SK-N-SH treated with all-trans-retinoic acid at 6 μM for 48 hours (cell line): ENCODE measurements around the gene TNP2.

Experiments
- ARNTL ChIP-seq: fragments of 450-650 bp; formaldehyde crosslinking; IDR thresholded peaks from 2 replicates; pipeline ENCODE4 v1.5.0; 2020; ENCODE audit warnings: low read depth, mild to moderate bottlenecking, moderate library complexity, borderline replicate concordance
- BACH2 ChIP-seq: fragments of 250-450 bp; sonication (Bioruptor Pico); IDR thresholded peaks from 2 replicates; pipeline ENCODE4 v1.9.0; 2021; ENCODE audit warnings: mild to moderate bottlenecking, borderline replicate concordance
- ESRRG ChIP-seq: fragments of 250-450 bp; sonication (Bioruptor Pico); IDR thresholded peaks from 2 replicates; pipeline ENCODE4 v1.6.1; 2021; ENCODE audit warnings: mild to moderate bottlenecking
- GLIS3 ChIP-seq: fragments of 250-450 bp; sonication (Bioruptor Pico); IDR thresholded peaks from 2 replicates; pipeline ENCODE4 v1.5.0; 2020; ENCODE audit warnings: mild to moderate bottlenecking, moderate library complexity
- RARB ChIP-seq: fragments of 250-450 bp; sonication (Bioruptor Pico); IDR thresholded peaks from 2 replicates; pipeline ENCODE4 v1.8.0; 2021; ENCODE audit warnings: mild to moderate bottlenecking, moderate library complexity
- ZNF70 ChIP-seq: fragments of 450-650 bp; formaldehyde crosslinking; IDR thresholded peaks from 2 replicates; pipeline ENCODE4 v1.5.0; 2020; ENCODE audit warnings: mild to moderate bottlenecking, moderate library complexity
- TF ChIP-seq, protein P1 (sequence below): fragments of 250-450 bp; sonication (Bioruptor Pico); IDR thresholded peaks from 2 replicates; pipeline ENCODE4 v1.8.0; 2020; ENCODE audit warnings: mild to moderate bottlenecking, moderate library complexity, borderline replicate concordance
- TF ChIP-seq, protein P2 (sequence below): fragments of 250-450 bp; sonication (Bioruptor Pico); IDR thresholded peaks from 2 replicates; pipeline ENCODE4 v1.5.1; 2021; ENCODE audit warnings: mild to moderate bottlenecking, moderate library complexity
- TF ChIP-seq, protein P3 (sequence below): fragments of 250-450 bp; sonication (Bioruptor Pico); IDR thresholded peaks from 2 replicates; pipeline ENCODE4 v1.5.0; 2020; ENCODE audit warnings: mild to moderate bottlenecking, moderate library complexity

- TF ChIP-seq BACH2 (no peak), ARNTL (CRISPR knock-in tag) (no peak), ZNF70 (CRISPR knock-in tag) (no peak), ESRRG (CRISPR knock-in tag) (no peak), RARB (CRISPR knock-in tag) (no peak), GLIS3 (CRISPR knock-in tag) (no peak)
- TF ChIP-seq, protein P1, sequence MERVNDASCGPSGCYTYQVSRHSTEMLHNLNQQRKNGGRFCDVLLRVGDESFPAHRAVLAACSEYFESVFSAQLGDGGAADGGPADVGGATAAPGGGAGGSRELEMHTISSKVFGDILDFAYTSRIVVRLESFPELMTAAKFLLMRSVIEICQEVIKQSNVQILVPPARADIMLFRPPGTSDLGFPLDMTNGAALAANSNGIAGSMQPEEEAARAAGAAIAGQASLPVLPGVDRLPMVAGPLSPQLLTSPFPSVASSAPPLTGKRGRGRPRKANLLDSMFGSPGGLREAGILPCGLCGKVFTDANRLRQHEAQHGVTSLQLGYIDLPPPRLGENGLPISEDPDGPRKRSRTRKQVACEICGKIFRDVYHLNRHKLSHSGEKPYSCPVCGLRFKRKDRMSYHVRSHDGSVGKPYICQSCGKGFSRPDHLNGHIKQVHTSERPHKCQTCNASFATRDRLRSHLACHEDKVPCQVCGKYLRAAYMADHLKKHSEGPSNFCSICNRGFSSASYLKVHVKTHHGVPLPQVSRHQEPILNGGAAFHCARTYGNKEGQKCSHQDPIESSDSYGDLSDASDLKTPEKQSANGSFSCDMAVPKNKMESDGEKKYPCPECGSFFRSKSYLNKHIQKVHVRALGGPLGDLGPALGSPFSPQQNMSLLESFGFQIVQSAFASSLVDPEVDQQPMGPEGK (CRISPR knock-in tag), result no peak
- TF ChIP-seq, protein P2, sequence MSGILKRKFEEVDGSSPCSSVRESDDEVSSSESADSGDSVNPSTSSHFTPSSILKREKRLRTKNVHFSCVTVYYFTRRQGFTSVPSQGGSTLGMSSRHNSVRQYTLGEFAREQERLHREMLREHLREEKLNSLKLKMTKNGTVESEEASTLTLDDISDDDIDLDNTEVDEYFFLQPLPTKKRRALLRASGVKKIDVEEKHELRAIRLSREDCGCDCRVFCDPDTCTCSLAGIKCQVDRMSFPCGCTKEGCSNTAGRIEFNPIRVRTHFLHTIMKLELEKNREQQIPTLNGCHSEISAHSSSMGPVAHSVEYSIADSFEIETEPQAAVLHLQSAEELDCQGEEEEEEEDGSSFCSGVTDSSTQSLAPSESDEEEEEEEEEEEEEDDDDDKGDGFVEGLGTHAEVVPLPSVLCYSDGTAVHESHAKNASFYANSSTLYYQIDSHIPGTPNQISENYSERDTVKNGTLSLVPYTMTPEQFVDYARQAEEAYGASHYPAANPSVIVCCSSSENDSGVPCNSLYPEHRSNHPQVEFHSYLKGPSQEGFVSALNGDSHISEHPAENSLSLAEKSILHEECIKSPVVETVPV, result no peak
- TF ChIP-seq, protein P3, sequence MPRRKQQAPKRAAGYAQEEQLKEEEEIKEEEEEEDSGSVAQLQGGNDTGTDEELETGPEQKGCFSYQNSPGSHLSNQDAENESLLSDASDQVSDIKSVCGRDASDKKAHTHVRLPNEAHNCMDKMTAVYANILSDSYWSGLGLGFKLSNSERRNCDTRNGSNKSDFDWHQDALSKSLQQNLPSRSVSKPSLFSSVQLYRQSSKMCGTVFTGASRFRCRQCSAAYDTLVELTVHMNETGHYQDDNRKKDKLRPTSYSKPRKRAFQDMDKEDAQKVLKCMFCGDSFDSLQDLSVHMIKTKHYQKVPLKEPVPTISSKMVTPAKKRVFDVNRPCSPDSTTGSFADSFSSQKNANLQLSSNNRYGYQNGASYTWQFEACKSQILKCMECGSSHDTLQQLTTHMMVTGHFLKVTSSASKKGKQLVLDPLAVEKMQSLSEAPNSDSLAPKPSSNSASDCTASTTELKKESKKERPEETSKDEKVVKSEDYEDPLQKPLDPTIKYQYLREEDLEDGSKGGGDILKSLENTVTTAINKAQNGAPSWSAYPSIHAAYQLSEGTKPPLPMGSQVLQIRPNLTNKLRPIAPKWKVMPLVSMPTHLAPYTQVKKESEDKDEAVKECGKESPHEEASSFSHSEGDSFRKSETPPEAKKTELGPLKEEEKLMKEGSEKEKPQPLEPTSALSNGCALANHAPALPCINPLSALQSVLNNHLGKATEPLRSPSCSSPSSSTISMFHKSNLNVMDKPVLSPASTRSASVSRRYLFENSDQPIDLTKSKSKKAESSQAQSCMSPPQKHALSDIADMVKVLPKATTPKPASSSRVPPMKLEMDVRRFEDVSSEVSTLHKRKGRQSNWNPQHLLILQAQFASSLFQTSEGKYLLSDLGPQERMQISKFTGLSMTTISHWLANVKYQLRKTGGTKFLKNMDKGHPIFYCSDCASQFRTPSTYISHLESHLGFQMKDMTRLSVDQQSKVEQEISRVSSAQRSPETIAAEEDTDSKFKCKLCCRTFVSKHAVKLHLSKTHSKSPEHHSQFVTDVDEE (CRISPR knock-in tag), result no peak
Observed at GRCh38 chr16:11265124-11265523, 4.0 kb downstream of the TNP2 start.
